GM12878 (cell line): ENCODE data around the gene CHCHD2.

Source experiments
- CREB1 ChIP-seq: IDR thresholded peaks from 2 replicates; pipeline ENCODE4 v1.6.1; 2012; ENCODE audit warnings: low read depth, mild to moderate bottlenecking, inconsistent platforms
- GABPA ChIP-seq: IDR thresholded peaks from 2 replicates; pipeline ENCODE4 v1.6.1; 2014; ENCODE audit warnings: antibody characterized with exemption, low read depth, mild to moderate bottlenecking, inconsistent platforms
- KDM1A ChIP-seq: fragments of 200-600 bp; sonication (generic); IDR thresholded peaks from 2 replicates; pipeline ENCODE4 v1.6.1; 2016; ENCODE audit warnings: borderline replicate concordance
- NFIC ChIP-seq: IDR thresholded peaks from 2 replicates; pipeline ENCODE4 v1.6.1; 2012; ENCODE audit warnings: low read depth, mild to moderate bottlenecking, inconsistent platforms, low read length, moderate library complexity
- POLR2A ChIP-seq: IDR thresholded peaks from 2 replicates; pipeline ENCODE4 v1.6.1; 2011; ENCODE audit warnings: low read depth, mild to moderate bottlenecking, low read length
- RAD21 ChIP-seq: IDR thresholded peaks from 2 replicates; pipeline ENCODE4 v1.6.1; 2011; ENCODE audit warnings: mild to moderate bottlenecking, low read depth, low read length, moderate library complexity; ENCODE audit not compliant: insufficient read depth
- TF ChIP-seq, protein P1 (sequence below): IDR thresholded peaks from 2 replicates; pipeline ENCODE4 v1.6.1; 2012; ENCODE audit warnings: low read depth, low read length, improper control_type of control experiment
- TF ChIP-seq, protein P2 (sequence below), 3 experiments: IDR thresholded peaks in 2 of 3; conservative IDR thresholded peaks in 1 of 3; 2 replicates each; pipeline ENCODE4 v1.5.1; 2011; ENCODE audit warnings: low read depth in 3 of 3, low read length in 3 of 3, mild to moderate bottlenecking in 3 of 3, control low read depth in 2 of 3, moderate library complexity in 2 of 3, inconsistent platforms in 1 of 3, mixed read lengths in 1 of 3; ENCODE audit not compliant: control insufficient read depth in 2 of 3, insufficient read depth in 1 of 3; ENCODE audit errors: extremely low read depth in 1 of 3
- TF ChIP-seq, protein P3 (sequence below): fragments of 450-650 bp; IDR thresholded peaks from 2 replicates; pipeline ENCODE4 v1.6.1; 2018; ENCODE audit warnings: mild to moderate bottlenecking, low read depth, moderate library complexity; ENCODE audit not compliant: partially characterized antibody
- TF ChIP-seq, protein P4 (sequence below): fragments of 450-650 bp; IDR thresholded peaks from 2 replicates; pipeline ENCODE4 v1.6.1; 2014; ENCODE audit warnings: mild to moderate bottlenecking

DNA sequence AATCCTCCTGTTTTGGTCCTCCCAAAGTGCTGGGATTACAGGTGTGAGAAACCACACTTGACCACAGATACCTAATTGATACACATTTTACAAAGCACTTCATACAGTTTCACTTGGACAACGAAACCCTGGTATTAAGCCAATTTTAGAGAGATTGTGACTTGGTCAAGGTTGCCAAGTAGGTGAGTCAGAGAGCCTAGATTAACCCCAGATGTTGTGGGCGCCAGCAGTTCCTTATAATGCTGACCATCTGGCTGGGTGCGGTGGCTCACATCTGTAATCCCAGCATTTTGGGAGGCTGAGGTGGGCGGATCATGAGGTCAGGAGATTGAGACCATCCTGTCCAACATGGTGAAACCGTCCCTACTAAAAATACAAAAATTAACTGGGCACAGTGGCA lies 8.6 kb downstream of the CHCHD2 start:
- TF ChIP-seq POLR2A: 0 out of 2 replicates have a peak, but pooled peaks have one; percentile 31
- TF ChIP-seq, protein P1, sequence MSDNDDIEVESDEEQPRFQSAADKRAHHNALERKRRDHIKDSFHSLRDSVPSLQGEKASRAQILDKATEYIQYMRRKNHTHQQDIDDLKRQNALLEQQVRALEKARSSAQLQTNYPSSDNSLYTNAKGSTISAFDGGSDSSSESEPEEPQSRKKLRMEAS: no peak
- no peak for TF ChIP-seq NFIC
- TF ChIP-seq, protein P2, sequence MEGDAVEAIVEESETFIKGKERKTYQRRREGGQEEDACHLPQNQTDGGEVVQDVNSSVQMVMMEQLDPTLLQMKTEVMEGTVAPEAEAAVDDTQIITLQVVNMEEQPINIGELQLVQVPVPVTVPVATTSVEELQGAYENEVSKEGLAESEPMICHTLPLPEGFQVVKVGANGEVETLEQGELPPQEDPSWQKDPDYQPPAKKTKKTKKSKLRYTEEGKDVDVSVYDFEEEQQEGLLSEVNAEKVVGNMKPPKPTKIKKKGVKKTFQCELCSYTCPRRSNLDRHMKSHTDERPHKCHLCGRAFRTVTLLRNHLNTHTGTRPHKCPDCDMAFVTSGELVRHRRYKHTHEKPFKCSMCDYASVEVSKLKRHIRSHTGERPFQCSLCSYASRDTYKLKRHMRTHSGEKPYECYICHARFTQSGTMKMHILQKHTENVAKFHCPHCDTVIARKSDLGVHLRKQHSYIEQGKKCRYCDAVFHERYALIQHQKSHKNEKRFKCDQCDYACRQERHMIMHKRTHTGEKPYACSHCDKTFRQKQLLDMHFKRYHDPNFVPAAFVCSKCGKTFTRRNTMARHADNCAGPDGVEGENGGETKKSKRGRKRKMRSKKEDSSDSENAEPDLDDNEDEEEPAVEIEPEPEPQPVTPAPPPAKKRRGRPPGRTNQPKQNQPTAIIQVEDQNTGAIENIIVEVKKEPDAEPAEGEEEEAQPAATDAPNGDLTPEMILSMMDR (IDR thresholded peaks at IDR 0.05 in 2 of 3, conservative IDR thresholded peaks at IDR 0.05 in 1 of 3; ENCODE audit: control insufficient read depth in 2 of 3, extremely low read depth in 1 of 3, insufficient read depth in 1 of 3, low read depth in 3 of 3, low read length in 3 of 3): no peak
- TF ChIP-seq, protein P3, sequence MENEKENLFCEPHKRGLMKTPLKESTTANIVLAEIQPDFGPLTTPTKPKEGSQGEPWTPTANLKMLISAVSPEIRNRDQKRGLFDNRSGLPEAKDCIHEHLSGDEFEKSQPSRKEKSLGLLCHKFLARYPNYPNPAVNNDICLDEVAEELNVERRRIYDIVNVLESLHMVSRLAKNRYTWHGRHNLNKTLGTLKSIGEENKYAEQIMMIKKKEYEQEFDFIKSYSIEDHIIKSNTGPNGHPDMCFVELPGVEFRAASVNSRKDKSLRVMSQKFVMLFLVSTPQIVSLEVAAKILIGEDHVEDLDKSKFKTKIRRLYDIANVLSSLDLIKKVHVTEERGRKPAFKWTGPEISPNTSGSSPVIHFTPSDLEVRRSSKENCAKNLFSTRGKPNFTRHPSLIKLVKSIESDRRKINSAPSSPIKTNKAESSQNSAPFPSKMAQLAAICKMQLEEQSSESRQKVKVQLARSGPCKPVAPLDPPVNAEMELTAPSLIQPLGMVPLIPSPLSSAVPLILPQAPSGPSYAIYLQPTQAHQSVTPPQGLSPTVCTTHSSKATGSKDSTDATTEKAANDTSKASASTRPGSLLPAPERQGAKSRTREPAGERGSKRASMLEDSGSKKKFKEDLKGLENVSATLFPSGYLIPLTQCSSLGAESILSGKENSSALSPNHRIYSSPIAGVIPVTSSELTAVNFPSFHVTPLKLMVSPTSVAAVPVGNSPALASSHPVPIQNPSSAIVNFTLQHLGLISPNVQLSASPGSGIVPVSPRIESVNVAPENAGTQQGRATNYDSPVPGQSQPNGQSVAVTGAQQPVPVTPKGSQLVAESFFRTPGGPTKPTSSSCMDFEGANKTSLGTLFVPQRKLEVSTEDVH: no peak
- TF ChIP-seq, protein P4, sequence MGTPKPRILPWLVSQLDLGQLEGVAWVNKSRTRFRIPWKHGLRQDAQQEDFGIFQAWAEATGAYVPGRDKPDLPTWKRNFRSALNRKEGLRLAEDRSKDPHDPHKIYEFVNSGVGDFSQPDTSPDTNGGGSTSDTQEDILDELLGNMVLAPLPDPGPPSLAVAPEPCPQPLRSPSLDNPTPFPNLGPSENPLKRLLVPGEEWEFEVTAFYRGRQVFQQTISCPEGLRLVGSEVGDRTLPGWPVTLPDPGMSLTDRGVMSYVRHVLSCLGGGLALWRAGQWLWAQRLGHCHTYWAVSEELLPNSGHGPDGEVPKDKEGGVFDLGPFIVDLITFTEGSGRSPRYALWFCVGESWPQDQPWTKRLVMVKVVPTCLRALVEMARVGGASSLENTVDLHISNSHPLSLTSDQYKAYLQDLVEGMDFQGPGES: no peak
- TF ChIP-seq CREB1: no peak
- no peak for TF ChIP-seq KDM1A
- no peak for TF ChIP-seq GABPA
- TF ChIP-seq RAD21: no peak
